Loucy (cell line): Measurements from ENCODE around the gene TIMM13.
"Not testable (repeated sequence)": the region's sequence is repeated elsewhere in the genome, so short reads cannot be mapped to it uniquely, and the experiment has no call there.

Source experiments
- H2AFZ ChIP-seq: fragments of 200-600 bp; sonication (generic); 2 replicates; pipeline ENCODE4 v1.6.0; 2016; ENCODE audit warnings: antibody characterized with exemption, mild to moderate bottlenecking, low read length, moderate library complexity
- H3F3A ChIP-seq: fragments of 200-600 bp; 2 replicates; pipeline ENCODE4 v1.6.0; 2016; ENCODE audit warnings: antibody characterized with exemption, low read depth, mild to moderate bottlenecking
- H3K27me3 ChIP-seq: fragments of 200-600 bp; sonication (generic); 2 replicates; pipeline ENCODE4 v1.6.1; 2014; ENCODE audit warnings: low read length, mild to moderate bottlenecking; ENCODE audit not compliant: insufficient read depth, poor library complexity, severe bottlenecking
- H3K36me3 ChIP-seq: fragments of 200-600 bp; sonication (generic); 2 replicates; pipeline ENCODE4 v1.6.1; 2016; ENCODE audit warnings: low read length; ENCODE audit not compliant: insufficient read depth
- H3K4me1 ChIP-seq: fragments of 200-600 bp; sonication (generic); 2 replicates; pipeline ENCODE4 v1.5.1; 2014; ENCODE audit warnings: low read length, mild to moderate bottlenecking; ENCODE audit not compliant: insufficient read depth, poor library complexity, severe bottlenecking
- H3K4me2 ChIP-seq: fragments of 200-600 bp; sonication (generic); 2 replicates; pipeline ENCODE4 v1.6.0; 2014; ENCODE audit warnings: antibody characterized with exemption, low read length, low read depth, mild to moderate bottlenecking; ENCODE audit not compliant: poor library complexity, severe bottlenecking
- H3K4me3 ChIP-seq: fragments of 200-600 bp; sonication (generic); 2 replicates; pipeline ENCODE4 v1.5.1; 2014; ENCODE audit warnings: low read length, mild to moderate bottlenecking, mixed read lengths; ENCODE audit not compliant: poor library complexity, severe bottlenecking
- H3K79me2 ChIP-seq: fragments of 200-600 bp; sonication (generic); 2 replicates; pipeline ENCODE4 v1.6.1; 2014; ENCODE audit warnings: low read length; ENCODE audit not compliant: insufficient read depth
- H3K9ac ChIP-seq: fragments of 200-600 bp; sonication (generic); 2 replicates; pipeline ENCODE4 v1.6.0; 2014; ENCODE audit warnings: mild to moderate bottlenecking, low read depth, low read length, moderate library complexity; ENCODE audit not compliant: poor library complexity, severe bottlenecking
- H3K9me2 ChIP-seq: fragments of 200-600 bp; sonication (generic); replicated peaks from 2 replicates; pipeline ENCODE4 v1.6.1; 2016; ENCODE audit warnings: low read depth, low read length, mixed read lengths
- H3K9me3 ChIP-seq: fragments of 200-600 bp; sonication (generic); 2 replicates; pipeline ENCODE4 v1.6.1; 2014; ENCODE audit warnings: mild to moderate bottlenecking, antibody characterized with exemption, low read length, low read depth; ENCODE audit not compliant: insufficient read depth
- H4K20me1 ChIP-seq: fragments of 200-600 bp; sonication (generic); 2 replicates; pipeline ENCODE4 v1.6.0; 2014; ENCODE audit warnings: antibody characterized with exemption, low read length, mild to moderate bottlenecking; ENCODE audit not compliant: insufficient read depth, poor library complexity, severe bottlenecking
- CTCF ChIP-seq: fragments of 200-600 bp; sonication (generic); conservative IDR thresholded peaks from 2 replicates; pipeline ENCODE4 v1.5.1; 2014; ENCODE audit warnings: mild to moderate bottlenecking, antibody characterized with exemption, low read length
- EZH2phosphoT487 ChIP-seq: fragments of 200-600 bp; IDR thresholded peaks from 2 replicates; pipeline ENCODE4 v1.6.1; 2018; ENCODE audit warnings: antibody characterized with exemption, mild to moderate bottlenecking, moderate library complexity, borderline replicate concordance

Gene TIMM13

GRCh38 chr19:2394054-2394441, 33.3 kb downstream of the TIMM13 start:
- no peak overlapping the region for H3K4me2 ChIP-seq
- H3K4me1 ChIP-seq: no peaks in the 10 kb centered on the region
- no peak overlapping the region for H2AFZ ChIP-seq
- H3K4me3 ChIP-seq: no peak overlapping the region
- no peaks in the 10 kb centered on the region for H4K20me1 ChIP-seq
- no peaks in the 10 kb centered on the region for H3K27me3 ChIP-seq
- no peaks in the 10 kb centered on the region for H3K9me3 ChIP-seq
- no peaks in the 10 kb centered on the region for H3F3A ChIP-seq
- no peaks in the 10 kb centered on the region for H3K79me2 ChIP-seq
- TF ChIP-seq CTCF (no peak), EZH2phosphoT487 (no peak)
- H3K9ac ChIP-seq: no peak overlapping the region
- no peaks in the 10 kb centered on the region for H3K36me3 ChIP-seq
- H3K9me2 ChIP-seq: no peaks in the 10 kb centered on the region

GRCh38 chr19:2392899-2393298, 34.5 kb downstream of the TIMM13 start:
- not testable (repeated sequence) for H3K4me2 ChIP-seq, H3K9ac ChIP-seq, H3K27me3 ChIP-seq, H3K9me3 ChIP-seq, H3K4me1 ChIP-seq, H3K4me3 ChIP-seq, H3K36me3 ChIP-seq, H2AFZ ChIP-seq, H4K20me1 ChIP-seq, H3K9me2 ChIP-seq, H3F3A ChIP-seq, H3K79me2 ChIP-seq

- Histone ChIP-seq H3K9ac (no peak overlapping the region), H3K4me3 (no peak overlapping the region)
These were observed 35.0 kb downstream of the TIMM13 start for GRCh38 chr19:2392366-2392765.

More at GRCh38 chr19:2392366-2392765, 35.0 kb downstream of the TIMM13 start:
- Histone ChIP-seq H3K79me2 (no peaks in the 10 kb centered on the region), H3K4me2 (no peak overlapping the region), H2AFZ (no peak overlapping the region), H3K9me2 (no peaks in the 10 kb centered on the region), H4K20me1 (no peaks in the 10 kb centered on the region), H3K36me3 (no peaks in the 10 kb centered on the region), H3K27me3 (no peaks in the 10 kb centered on the region), H3K9me3 (no peaks in the 10 kb centered on the region), H3F3A (no peaks in the 10 kb centered on the region), H3K4me1 (no peaks in the 10 kb centered on the region)
- TF ChIP-seq CTCF (no peak), EZH2phosphoT487 (no peak)
